Measurements from ENCODE around the gene HS1BP3. TPM values are rescaled to one million over a fixed set of nuclear protein-coding genes. Genes with fewer than 3 reads are reported as not detected.

Gene HS1BP3
- total RNA-seq, 1 experiment from 2014 or later: 19.6 TPM

GRCh38 chr2:20640411-20641122 lies 10.3 kb downstream of the HS1BP3 start:
- Histone ChIP-seq H3K4me3 (ENCODE audit: low read length) (no peak overlapping the region), H4K20me1 (ENCODE audit: low read length) (no peaks in the 10 kb centered on the region), H3F3A (ENCODE audit: low read length, unreplicated experiment) (no peaks in the 10 kb centered on the region), H3K9me2 (replicated peaks; ENCODE audit: low read length) (no peaks in the 10 kb centered on the region), H3K9ac (ENCODE audit: low read length) (no peak overlapping the region), H3K27me3 (ENCODE audit: low read length) (no peaks in the 10 kb centered on the region), H3K79me2 (ENCODE audit: low read length) (no peaks in the 10 kb centered on the region), H3K27ac (ENCODE audit: low read length) (no peak overlapping the region), H2AFZ (ENCODE audit: low read length) (no peak overlapping the region), H3K4me2 (ENCODE audit: low read length) (no peak overlapping the region), H3K9me3 (ENCODE audit: low read length) (no peaks in the 10 kb centered on the region), H3K4me1 (ENCODE audit: insufficient read depth, low read length) (peaks cover under 1% of the 10 kb centered on the region; the same call in 1 of the 2 replicates), H3K36me3 (ENCODE audit: low read depth, low read length) (no peaks in the 10 kb centered on the region)
- ChIA-PET CTCF (no interaction called here), POLR2A (ENCODE audit: unreplicated experiment) (no interaction called here)
- TF ChIP-seq CTCF (conservative IDR thresholded peaks at IDR 0.05; ENCODE audit: low read depth, low read length) (no peak), EZH2phosphoT487 (IDR thresholded peaks at IDR 0.05; ENCODE audit: borderline replicate concordance, low read length) (no peak), EZH2 (IDR thresholded peaks at IDR 0.05; ENCODE audit: low read length, unreplicated experiment) (no peak)
- intact Hi-C loops (cut with micrococcal nuclease): no loop called here
- BruUV-seq (replicated peaks): no TSS peak
- ATAC-seq: no peak
- DNase-seq: no peak

DNA sequence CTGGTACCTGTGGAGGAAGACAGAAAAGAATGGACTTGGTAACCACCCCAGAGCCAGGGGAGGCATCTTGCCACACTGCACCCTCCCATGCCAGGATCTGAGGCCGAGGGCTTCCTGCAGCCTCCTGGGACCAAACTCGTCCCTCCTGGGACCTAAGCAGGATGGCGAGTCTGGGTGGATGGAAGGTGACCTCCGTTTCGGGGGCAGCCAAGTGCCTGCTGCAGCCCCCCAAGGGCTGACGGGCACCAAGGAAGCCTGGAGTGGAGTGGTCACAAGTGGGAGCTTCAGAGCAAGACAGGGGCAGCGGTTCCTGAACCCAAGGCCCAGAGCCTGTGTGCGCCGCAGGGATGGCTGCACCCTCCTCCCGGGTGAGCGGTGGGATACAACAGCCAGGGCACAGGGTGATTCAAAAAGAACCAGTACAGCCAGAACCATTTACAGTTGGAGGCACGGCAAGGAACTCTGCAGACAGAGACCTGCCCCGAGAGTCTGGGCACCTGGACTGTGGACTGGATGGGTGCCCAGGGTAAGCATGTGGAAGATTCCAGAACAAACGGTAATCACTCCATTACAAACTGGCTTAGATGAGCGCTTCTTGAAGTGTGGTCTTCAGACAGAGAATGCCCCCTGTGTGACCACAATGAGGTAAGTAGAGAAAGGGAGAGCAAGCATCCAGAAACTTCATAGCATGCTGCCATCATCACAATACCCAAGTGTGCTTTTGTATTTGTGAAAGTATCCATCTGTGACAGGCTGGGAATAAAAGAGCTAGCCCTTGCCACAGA lies 12.1 kb downstream of the HS1BP3 start:
- no peaks in the 10 kb centered on the region for H3K79me2 ChIP-seq (ENCODE audit: low read length)
- POLR2A ChIA-PET (ENCODE audit: unreplicated experiment): interaction anchor here (0.5 kb wide), 1 partner anchor 256 kb away, joined by 3 read pairs; no protein-coding TSS in a partner anchor
- TF ChIP-seq CTCF (conservative IDR thresholded peaks at IDR 0.05; ENCODE audit: low read depth, low read length): no peak
- TF ChIP-seq EZH2 (IDR thresholded peaks at IDR 0.05; ENCODE audit: low read length, unreplicated experiment): no peak
- TF ChIP-seq EZH2phosphoT487 (IDR thresholded peaks at IDR 0.05; ENCODE audit: borderline replicate concordance, low read length): no peak
- H3K27ac ChIP-seq (ENCODE audit: low read length): no peak overlapping the region
- H3F3A ChIP-seq (ENCODE audit: low read length, unreplicated experiment): no peaks in the 10 kb centered on the region
- H3K4me2 ChIP-seq (ENCODE audit: low read length): no peak overlapping the region
- H3K36me3 ChIP-seq (ENCODE audit: low read depth, low read length): no peaks in the 10 kb centered on the region
- H3K9me2 ChIP-seq (replicated peaks; ENCODE audit: low read length): no peaks in the 10 kb centered on the region
- no peaks in the 10 kb centered on the region for H3K9me3 ChIP-seq (ENCODE audit: low read length)
- no peak overlapping the region for H3K9ac ChIP-seq (ENCODE audit: low read length)
- H4K20me1 ChIP-seq (ENCODE audit: low read length): no peaks in the 10 kb centered on the region
- H2AFZ ChIP-seq (ENCODE audit: low read length): no peak overlapping the region
- CTCF ChIA-PET: interaction anchor here (0.7 kb wide), 1 partner anchor 59 kb away, joined by 3 read pairs; no protein-coding TSS in a partner anchor
- BruUV-seq (replicated peaks): no TSS peak
- peaks cover 18% of the 10 kb centered on the region for H3K4me1 ChIP-seq (ENCODE audit: insufficient read depth, low read length)
- H3K4me3 ChIP-seq (ENCODE audit: low read length): no peak overlapping the region
- H3K27me3 ChIP-seq (ENCODE audit: low read length): no peaks in the 10 kb centered on the region
- ATAC-seq (no peak), DNase-seq (no peak)
- intact Hi-C loops (cut with micrococcal nuclease): no loop called here

Data from PC-3 (cell line).